GM23248 (cell line): ENCODE results near the gene ANTXR2. TPM values are rescaled to one million over a fixed set of nuclear protein-coding genes. Genes with fewer than 3 reads are reported as not detected.

Experiments
- DNase-seq: peaks from one replicate; pipeline ENCODE4 v3.0.0-alpha.2; 2015
- H2AFZ ChIP-seq: fragments of 200-600 bp; sonication (generic); 2 replicates; pipeline ENCODE4 v1.6.1; 2016; ENCODE audit warnings: antibody characterized with exemption
- H3F3A ChIP-seq: fragments of 200-600 bp; sonication (generic); 2 replicates; pipeline ENCODE4 v1.6.1; 2016; ENCODE audit warnings: mild to moderate bottlenecking, antibody characterized with exemption, mixed run types; ENCODE audit not compliant: insufficient read depth
- H3K27ac ChIP-seq: fragments of 200-600 bp; sonication (generic); 2 replicates; pipeline ENCODE4 v1.5.1; 2016; ENCODE audit warnings: mild to moderate bottlenecking
- H3K27me3 ChIP-seq: fragments of 200-600 bp; sonication (generic); replicated peaks from 2 replicates; pipeline ENCODE4 v1.6.1; 2016; ENCODE audit warnings: mild to moderate bottlenecking; ENCODE audit not compliant: insufficient read depth
- H3K36me3 ChIP-seq: fragments of 200-600 bp; sonication (generic); 2 replicates; pipeline ENCODE4 v1.6.1; 2016; ENCODE audit warnings: low read depth, mild to moderate bottlenecking
- H3K4me1 ChIP-seq: fragments of 200-600 bp; sonication (generic); 2 replicates; pipeline ENCODE4 v1.6.1; 2016; ENCODE audit warnings: mild to moderate bottlenecking; ENCODE audit not compliant: insufficient read depth
- H3K4me2 ChIP-seq: fragments of 200-600 bp; sonication (generic); one replicate; pipeline ENCODE4 v1.6.1; 2016; ENCODE audit warnings: mild to moderate bottlenecking; ENCODE audit not compliant: unreplicated experiment
- H3K4me3 ChIP-seq: fragments of 200-600 bp; sonication (generic); 2 replicates; pipeline ENCODE4 v1.5.1; 2016; ENCODE audit warnings: mild to moderate bottlenecking
- H3K79me2 ChIP-seq: fragments of 200-600 bp; sonication (generic); 2 replicates; pipeline ENCODE4 v1.6.1; 2016; ENCODE audit warnings: mild to moderate bottlenecking; ENCODE audit not compliant: insufficient read depth
- H3K9ac ChIP-seq: fragments of 200-600 bp; sonication (generic); 2 replicates; pipeline ENCODE4 v1.6.1; 2016; ENCODE audit warnings: mild to moderate bottlenecking
- H3K9me2 ChIP-seq: fragments of 200-600 bp; sonication (generic); 2 replicates; pipeline ENCODE4 v1.6.1; 2016; ENCODE audit warnings: mixed run types, mild to moderate bottlenecking, moderate library complexity; ENCODE audit not compliant: insufficient read depth
- H3K9me3 ChIP-seq: fragments of 200-600 bp; sonication (generic); one replicate; pipeline ENCODE4 v1.6.1; 2017; ENCODE audit warnings: low read depth
- H4K20me1 ChIP-seq: fragments of 200-600 bp; sonication (generic); 2 replicates; pipeline ENCODE4 v1.6.0; 2016; ENCODE audit not compliant: insufficient read depth
- EZH2 ChIP-seq: fragments of 200-600 bp; sonication (generic); IDR thresholded peaks from 2 replicates; pipeline ENCODE4 v1.6.1; 2018; ENCODE audit warnings: antibody characterized with exemption, mild to moderate bottlenecking; ENCODE audit not compliant: insufficient read depth, poor library complexity, severe bottlenecking
- EZH2phosphoT487 ChIP-seq: fragments of 200-600 bp; sonication (generic); IDR thresholded peaks from 2 replicates; pipeline ENCODE4 v1.6.1; 2018; ENCODE audit warnings: antibody characterized with exemption, moderate library complexity, mild to moderate bottlenecking, low read depth; ENCODE audit not compliant: insufficient read depth
- WGBS, 2 experiments: methylation state at CpG; one replicate each; pipeline ENCODE4 v1.1.6; 2015 to 2017; ENCODE audit warnings: low lambda C conversion rate in 2 of 2, low coverage in 1 of 2; ENCODE audit errors: missing lambda C conversion rate in 2 of 2; 5-methylcytosine and 5-hydroxymethylcytosine counted together
- in situ Hi-C: fragments of 300-500 bp; cut with MboI; formaldehyde crosslinking; loops from 2 replicates; pipeline ENCODE4 v1.15.0; 2020
- polyA plus RNA-seq: library from polyadenylated mRNA; unstranded; fragments of >200 nt; fragmentation: Nextera tagmentation; extraction: Ambion mirVana; gene quantifications from 2 replicates; pipeline ENCODE4 v1.2.1, GENCODE V29; 2016
- total RNA-seq: library from RNA; depleted of rRNA; stranded (reverse); fragments of >200 nt; shearing (Covaris generic); gene quantifications from 2 replicates; pipeline ENCODE4 v1.2.3, GENCODE V29; 2014

ANTXR2 gene
- total and polyA plus RNA-seq, 2 experiments from 2014 or later, result 77.2 to 87.5 TPM

- peaks cover 14% of the 10 kb centered on the region for H3K4me1 ChIP-seq
- no peaks in the 10 kb centered on the region for H4K20me1 ChIP-seq
- no peaks in the 10 kb centered on the region for H3F3A ChIP-seq
- DNase-seq, result no peak
- H2AFZ ChIP-seq, result no peak overlapping the region
- H3K9ac ChIP-seq, result no peak overlapping the region
- H3K9me2 ChIP-seq, result no peaks in the 10 kb centered on the region; the same call in 1 of the 2 replicates
- in situ Hi-C loops, result no loop called here
- H3K4me3 ChIP-seq, result no peak overlapping the region
- TF ChIP-seq EZH2 (no peak), EZH2phosphoT487 (no peak)
- H3K27me3 ChIP-seq, result no peaks in the 10 kb centered on the region
- no peaks in the 10 kb centered on the region for H3K36me3 ChIP-seq
- H3K27ac ChIP-seq, result no peak overlapping the region
- H3K4me2 ChIP-seq, result no peak overlapping the region
- no peaks in the 10 kb centered on the region for H3K9me3 ChIP-seq
- H3K79me2 ChIP-seq, result no peaks in the 10 kb centered on the region
These were observed 38.2 kb upstream of the ANTXR2 start for GRCh38 chr4:80111276-80111675.

- Histone ChIP-seq H3K9me2 (no peaks in the 10 kb centered on the region; the same call in 1 of the 2 replicates), H3K4me1 (no peaks in the 10 kb centered on the region), H4K20me1 (no peaks in the 10 kb centered on the region), H3K79me2 (no peaks in the 10 kb centered on the region), H3K27me3 (no peaks in the 10 kb centered on the region), H3K4me2 (no peak overlapping the region), H2AFZ (no peak overlapping the region), H3K27ac (no peak overlapping the region), H3K4me3 (no peak overlapping the region), H3F3A (no peaks in the 10 kb centered on the region), H3K36me3 (no peaks in the 10 kb centered on the region), H3K9me3 (no peaks in the 10 kb centered on the region), H3K9ac (no peak overlapping the region)
- TF ChIP-seq EZH2 (no peak), EZH2phosphoT487 (no peak)
- WGBS, 2 experiments, result 95 to 97% methylated on average over 1 of the region's 1 CpG
- peak; percentile 44 for DNase-seq
- in situ Hi-C loops, result no loop called here
These were observed 34.3 kb upstream of the ANTXR2 start for GRCh38 chr4:80107374-80107773.

- no peak for DNase-seq
- 67 to 70% methylated on average over 1 of the region's 1 CpG for WGBS, 2 experiments
These were observed 31.9 kb upstream of the ANTXR2 start for GRCh38 chr4:80104927-80105326.

GRCh38 chr4:80103629-80104028 lies 30.6 kb upstream of the ANTXR2 start:
- Histone ChIP-seq H3K4me2 (no peak overlapping the region), H3K79me2 (no peaks in the 10 kb centered on the region), H3K9me3 (no peaks in the 10 kb centered on the region), H3K4me1 (no peaks in the 10 kb centered on the region), H3K27me3 (no peaks in the 10 kb centered on the region), H3F3A (no peaks in the 10 kb centered on the region), H2AFZ (no peak overlapping the region), H3K9me2 (no peaks in the 10 kb centered on the region), H3K9ac (no peak overlapping the region), H3K4me3 (no peak overlapping the region), H3K27ac (no peak overlapping the region), H4K20me1 (no peaks in the 10 kb centered on the region), H3K36me3 (no peaks in the 10 kb centered on the region)
- no peak for DNase-seq
- in situ Hi-C loops, result no loop called here
- WGBS, 2 experiments, result 21 to 23% methylated on average over 2 of the region's 2 CpGs
- TF ChIP-seq EZH2phosphoT487, result no peak
- no peak for TF ChIP-seq EZH2

More at GRCh38 chr4:80104927-80105326, 31.9 kb upstream of the ANTXR2 start:
- H2AFZ ChIP-seq, result no peak overlapping the region
- TF ChIP-seq EZH2phosphoT487 (no peak), EZH2 (no peak)
- no peaks in the 10 kb centered on the region for H3K79me2 ChIP-seq
- H3K9me3 ChIP-seq, result no peaks in the 10 kb centered on the region
- no peaks in the 10 kb centered on the region for H3F3A ChIP-seq
- H4K20me1 ChIP-seq, result no peaks in the 10 kb centered on the region
- H3K4me2 ChIP-seq, result no peak overlapping the region
- no peaks in the 10 kb centered on the region; the same call in 1 of the 2 replicates for H3K9me2 ChIP-seq
- no peaks in the 10 kb centered on the region for H3K27me3 ChIP-seq
- no peak overlapping the region for H3K9ac ChIP-seq
- H3K27ac ChIP-seq, result no peak overlapping the region
- in situ Hi-C loops, result no loop called here
- no peak overlapping the region for H3K4me3 ChIP-seq
- no peaks in the 10 kb centered on the region for H3K36me3 ChIP-seq
- H3K4me1 ChIP-seq, result no peaks in the 10 kb centered on the region

GRCh38 chr4:80101792-80102116 lies 28.7 kb upstream of the ANTXR2 start:
- in situ Hi-C loops, result no loop called here
- H3K4me3 ChIP-seq, result no peak overlapping the region

More at GRCh38 chr4:80101792-80102116, 28.7 kb upstream of the ANTXR2 start:
- Histone ChIP-seq H3K27me3 (no peaks in the 10 kb centered on the region), H3K4me1 (peaks cover 15% of the 10 kb centered on the region), H3K9me2 (no peaks in the 10 kb centered on the region), H2AFZ (no peak overlapping the region), H3K4me2 (no peak overlapping the region), H3K27ac (no peak overlapping the region), H3K36me3 (no peaks in the 10 kb centered on the region), H3K79me2 (no peaks in the 10 kb centered on the region), H3F3A (0 out of 2 replicates have a peak, but pooled peaks cover 10% of the 10 kb centered on the region), H3K9ac (no peak overlapping the region), H3K9me3 (no peaks in the 10 kb centered on the region), H4K20me1 (no peaks in the 10 kb centered on the region)
- peak; percentile 33 for DNase-seq
- no peak for TF ChIP-seq EZH2
